OCI-LY3 (cell line): ENCODE results near the gene AIPL1.

Experiments used
- EZH2phosphoT487 ChIP-seq: fragments of 200-600 bp; shearing (Covaris generic); IDR thresholded peaks from 2 replicates; pipeline ENCODE4 v1.6.1; 2018; ENCODE audit warnings: antibody characterized with exemption, mixed run types, low read depth
- TF ChIP-seq, protein P1 (sequence below): fragments of 200-600, 300-600 bp; sonication (generic); IDR thresholded peaks from 2 replicates; pipeline ENCODE4 v1.5.1; 2014; ENCODE audit warnings: antibody characterized with exemption, low read length, low read depth

- TF ChIP-seq, protein P1, sequence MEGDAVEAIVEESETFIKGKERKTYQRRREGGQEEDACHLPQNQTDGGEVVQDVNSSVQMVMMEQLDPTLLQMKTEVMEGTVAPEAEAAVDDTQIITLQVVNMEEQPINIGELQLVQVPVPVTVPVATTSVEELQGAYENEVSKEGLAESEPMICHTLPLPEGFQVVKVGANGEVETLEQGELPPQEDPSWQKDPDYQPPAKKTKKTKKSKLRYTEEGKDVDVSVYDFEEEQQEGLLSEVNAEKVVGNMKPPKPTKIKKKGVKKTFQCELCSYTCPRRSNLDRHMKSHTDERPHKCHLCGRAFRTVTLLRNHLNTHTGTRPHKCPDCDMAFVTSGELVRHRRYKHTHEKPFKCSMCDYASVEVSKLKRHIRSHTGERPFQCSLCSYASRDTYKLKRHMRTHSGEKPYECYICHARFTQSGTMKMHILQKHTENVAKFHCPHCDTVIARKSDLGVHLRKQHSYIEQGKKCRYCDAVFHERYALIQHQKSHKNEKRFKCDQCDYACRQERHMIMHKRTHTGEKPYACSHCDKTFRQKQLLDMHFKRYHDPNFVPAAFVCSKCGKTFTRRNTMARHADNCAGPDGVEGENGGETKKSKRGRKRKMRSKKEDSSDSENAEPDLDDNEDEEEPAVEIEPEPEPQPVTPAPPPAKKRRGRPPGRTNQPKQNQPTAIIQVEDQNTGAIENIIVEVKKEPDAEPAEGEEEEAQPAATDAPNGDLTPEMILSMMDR, result no peak
- TF ChIP-seq EZH2phosphoT487, result no peak
Observed at GRCh38 chr17:6444571-6445335, 9.8 kb upstream of the AIPL1 start.
